Activated naive CD4-positive, alpha-beta T cell treated with Interleukin-2 at 50 U/mL for 16 hours (primary cell): ENCODE measurements around the gene BCL11B.

ENCODE experiments used
- DNase-seq: peaks from one replicate; pipeline ENCODE4 v3.0.0-alpha.2; 2020

The BCL11B gene

GRCh38 chr14:99286761-99287160, 14.8 kb upstream of the BCL11B start:
- no peak for DNase-seq

DNA sequence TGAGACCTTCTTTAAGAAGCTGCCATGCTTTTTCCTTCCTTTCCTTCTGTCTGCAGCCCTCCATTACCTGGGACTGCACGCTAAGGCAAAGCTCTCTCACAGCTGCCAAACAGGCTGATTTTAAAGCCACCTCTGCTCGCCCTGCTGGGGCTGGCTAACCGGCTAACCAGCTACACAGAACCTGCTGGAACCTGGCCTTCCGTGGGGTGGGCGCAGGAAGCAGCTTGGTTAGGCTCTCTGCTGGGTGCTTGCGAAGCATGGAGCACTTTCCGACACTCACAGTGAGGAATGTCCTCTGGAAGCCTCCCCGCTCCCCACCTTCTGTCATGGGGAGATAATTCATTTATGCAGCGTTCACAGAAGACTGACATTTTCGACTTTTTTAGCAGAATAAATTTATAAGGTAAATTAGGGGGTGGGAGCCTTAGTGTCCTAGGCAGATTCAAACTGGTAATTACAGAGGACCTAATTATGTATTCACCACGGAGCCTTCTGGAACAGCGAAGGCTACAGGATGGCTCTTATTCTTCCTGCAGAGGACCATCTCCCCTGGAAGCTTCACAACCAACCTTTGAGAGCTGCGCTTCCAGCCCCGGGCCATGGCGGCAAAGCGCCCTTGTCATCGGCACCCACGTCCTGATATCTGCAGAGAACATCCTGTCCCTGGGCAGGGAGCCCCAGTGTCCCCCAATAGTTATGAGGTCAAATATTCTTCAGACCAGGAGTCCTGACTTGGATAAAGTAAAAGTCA, 12.4 kb upstream of the BCL11B start:
- no peak for DNase-seq

GRCh38 chr14:99282261-99283050, 10.5 kb upstream of the BCL11B start:
- DNase-seq = no peak

DNA sequence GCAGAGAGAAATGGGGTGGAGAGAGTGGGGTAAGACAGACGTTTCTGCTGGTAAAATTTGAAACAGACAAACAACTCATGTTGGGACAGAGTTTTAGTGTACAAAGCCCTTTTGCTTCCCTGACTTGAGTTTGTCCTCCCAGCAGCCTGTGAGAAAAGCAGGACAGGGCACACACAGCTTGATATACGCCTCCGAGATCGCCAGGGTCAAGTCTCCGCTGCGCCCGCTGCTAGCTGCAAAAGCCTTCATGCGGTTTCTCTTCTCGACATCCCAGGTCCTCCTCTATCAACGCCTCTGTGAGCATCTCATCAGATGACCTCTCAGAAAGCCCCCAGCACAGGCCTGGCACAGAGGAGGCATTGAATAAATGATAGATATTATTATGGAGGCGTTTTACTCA, 9.4 kb upstream of the BCL11B start:
- no peak for DNase-seq

GRCh38 chr14:99280852-99281251, 8.9 kb upstream of the BCL11B start:
- DNase-seq = no peak

GRCh38 chr14:99280066-99280731, 8.2 kb upstream of the BCL11B start:
- no peak for DNase-seq

DNA sequence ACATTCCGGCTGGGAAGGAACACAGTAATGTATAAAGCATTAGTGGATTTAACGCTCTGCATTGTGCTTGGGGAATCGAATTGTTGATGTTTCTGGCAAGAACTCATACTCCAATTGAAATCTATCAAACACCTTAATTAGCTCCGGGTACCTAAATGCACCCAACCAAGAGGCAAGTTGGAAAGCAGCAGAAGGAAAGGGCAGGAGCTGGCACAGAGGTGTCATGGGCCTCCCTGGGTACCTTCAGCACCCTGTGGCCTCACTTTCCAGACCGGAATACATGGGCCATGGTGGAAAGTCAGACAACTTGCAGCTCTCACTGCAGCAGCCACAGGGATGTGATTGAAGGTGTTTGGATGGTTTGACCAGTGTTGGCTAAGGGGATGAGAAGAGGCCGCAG, 6.8 kb upstream of the BCL11B start:
- no peak for DNase-seq

- no peak for DNase-seq
These were observed 5.5 kb upstream of the BCL11B start for GRCh38 chr14:99277530-99277929.

GRCh38 chr14:99276482-99276881, 4.5 kb upstream of the BCL11B start:
- no peak for DNase-seq

GRCh38 chr14:99275222-99275584, 3.2 kb upstream of the BCL11B start:
- no peak for DNase-seq

GRCh38 chr14:99274346-99275221, 2.6 kb upstream of the BCL11B start:
- peak; percentile 63 for DNase-seq

DNA sequence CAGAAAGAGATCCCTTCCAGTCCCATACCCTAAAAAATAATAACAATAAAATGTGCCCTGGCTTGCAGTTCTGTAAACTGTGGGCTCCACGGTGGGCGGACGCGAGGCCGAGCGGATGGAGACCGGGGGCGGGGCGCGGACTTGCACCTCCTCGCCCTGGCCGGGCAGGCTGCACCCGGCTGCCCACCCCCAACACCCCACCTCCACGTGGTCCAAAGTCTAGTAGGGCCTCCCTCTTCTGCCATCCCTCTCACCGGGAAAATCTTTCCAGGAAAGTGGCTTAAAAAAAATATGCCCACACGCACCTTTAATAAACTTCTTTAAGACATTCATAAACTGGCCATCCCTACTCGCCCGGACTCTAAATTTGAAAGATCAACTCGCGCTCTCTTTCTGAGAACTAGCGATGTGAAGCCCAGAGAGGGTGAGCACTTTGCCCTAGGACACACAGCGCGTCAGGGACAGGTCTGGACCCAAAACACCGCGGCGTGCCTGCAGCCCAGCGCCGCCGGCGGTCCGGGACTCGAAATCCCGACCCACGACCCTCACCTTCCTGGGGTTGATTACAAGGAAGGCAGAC, 1.9 kb upstream of the BCL11B start:
- DNase-seq = peak; percentile 40

DNA sequence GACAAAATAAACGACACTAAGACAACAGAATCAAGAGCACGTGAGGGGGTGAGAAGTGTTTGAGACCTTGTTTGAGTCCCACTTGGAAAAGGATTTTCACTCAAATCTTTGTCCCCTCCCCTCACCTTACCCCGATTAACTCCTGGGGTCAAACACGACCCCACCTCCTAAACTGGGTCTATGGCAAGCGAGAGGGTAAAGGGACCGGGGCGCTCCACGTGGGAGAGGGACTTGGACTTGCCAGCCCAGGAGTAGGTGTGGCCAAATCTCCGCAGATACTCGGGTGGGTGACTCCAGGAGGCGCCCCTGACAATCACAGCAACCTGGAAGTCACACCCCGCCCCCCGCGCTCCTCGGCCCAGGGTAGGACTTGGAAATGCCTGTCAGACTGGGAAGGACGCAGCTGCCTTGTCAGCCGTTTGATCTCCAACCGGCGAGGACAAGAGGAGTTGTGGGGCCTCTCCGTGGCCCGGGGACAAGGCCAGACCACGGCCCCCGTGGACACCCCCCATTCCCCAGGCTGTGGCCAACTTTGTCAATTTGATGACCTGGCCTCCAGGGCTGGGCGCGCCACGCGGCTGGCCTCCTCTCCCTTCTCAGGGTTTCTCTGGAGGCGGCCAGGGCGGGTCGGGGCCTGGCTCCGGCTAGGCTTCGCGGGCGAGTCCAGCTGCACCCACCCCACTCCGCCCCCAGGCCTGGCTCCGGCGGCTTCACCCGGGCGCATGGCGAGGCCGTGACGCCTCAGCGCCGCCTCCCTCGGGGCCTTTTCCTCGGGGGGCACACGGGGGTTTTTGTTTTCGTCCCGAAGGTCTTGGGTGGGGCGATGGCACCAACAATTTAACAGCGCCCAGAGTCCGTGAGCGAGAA, 1.1 kb upstream of the BCL11B start:
- DNase-seq = peak; percentile 55

- DNase-seq = no peak
These were observed 568 bp upstream of the BCL11B start for GRCh38 chr14:99272632-99272898.

- no peak for DNase-seq
These were observed 616 bp downstream of the BCL11B start for GRCh38 chr14:99271221-99271941.

DNA sequence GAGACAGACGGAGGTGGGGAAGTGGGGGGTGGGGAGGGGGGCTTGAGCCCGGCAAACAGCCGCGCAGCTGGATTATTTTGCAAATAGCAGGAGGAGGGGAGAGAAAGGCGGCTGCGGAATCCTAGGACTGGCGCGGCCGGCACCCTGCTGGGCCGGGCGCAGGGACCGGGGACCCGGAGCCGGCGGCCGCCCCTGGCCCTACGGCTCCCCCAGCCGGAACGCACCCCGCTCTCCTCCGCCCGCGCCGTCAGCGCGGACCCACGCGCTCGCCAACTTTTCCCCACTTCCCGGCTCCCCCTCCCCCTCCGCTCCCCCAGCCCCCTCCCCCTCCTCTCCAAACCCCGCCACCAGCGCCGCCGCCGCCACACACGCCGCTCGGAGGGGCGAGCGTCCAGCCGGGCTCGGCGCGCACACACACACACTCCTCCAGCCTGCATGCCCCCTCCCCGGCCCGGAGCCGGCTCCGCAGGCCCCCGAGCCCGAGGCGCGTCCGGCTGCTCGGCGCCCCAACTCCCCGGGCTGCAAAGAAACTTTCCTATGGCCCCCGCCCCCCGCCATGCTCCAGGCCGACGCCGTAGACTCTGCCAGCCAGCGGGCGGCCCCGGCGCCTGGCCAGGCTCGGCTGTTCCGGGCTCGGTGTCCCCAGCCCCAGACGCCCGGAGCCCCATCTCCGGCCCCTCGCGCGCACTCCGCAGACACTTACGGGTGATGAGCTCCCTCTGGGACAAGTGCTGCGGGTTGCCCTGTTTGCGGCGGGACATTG, 1.4 kb downstream of the BCL11B start:
- DNase-seq = peak; percentile 53

DNA sequence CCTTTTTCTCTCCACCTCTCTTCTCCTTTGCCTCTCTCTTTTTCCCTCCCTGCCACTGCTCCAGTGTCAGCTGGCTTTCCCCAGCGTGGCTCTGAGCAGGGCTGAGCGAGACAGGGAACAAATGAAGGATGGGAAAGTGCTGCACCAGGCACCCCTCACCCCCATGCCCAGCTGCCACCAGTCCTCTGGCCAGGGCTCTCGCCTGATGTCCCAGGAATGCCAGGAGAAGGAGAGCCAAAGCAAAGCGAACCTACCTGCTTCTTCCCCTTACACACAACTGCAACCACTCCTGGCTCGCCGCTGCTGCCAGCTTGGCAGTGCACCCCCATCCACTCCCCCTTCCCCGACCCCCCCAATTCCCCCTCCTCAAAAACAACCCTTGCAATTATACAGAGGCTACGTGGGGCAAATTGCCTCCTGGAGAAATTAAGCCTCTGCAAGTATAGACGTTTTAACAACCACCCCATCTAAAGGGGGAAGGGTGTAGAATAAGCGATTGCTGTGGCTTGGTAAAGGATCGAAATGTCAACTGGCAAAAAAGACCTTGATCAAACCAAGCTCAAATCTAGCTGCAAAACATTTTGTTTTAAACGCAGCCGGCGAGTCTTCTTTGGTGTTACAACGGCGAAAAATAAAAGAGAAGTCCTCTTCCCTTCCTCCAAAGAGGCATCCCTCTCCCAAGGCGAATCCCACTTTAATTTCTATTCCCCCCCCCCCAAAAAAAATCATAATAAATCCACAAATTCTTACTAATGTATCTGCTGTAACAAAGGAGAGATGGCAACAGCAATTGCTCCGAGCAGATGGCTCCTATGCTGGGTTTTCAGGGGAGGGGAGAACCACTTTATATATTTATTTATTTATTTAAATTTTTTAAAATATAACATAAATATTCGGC, 2.9 kb downstream of the BCL11B start:
- no peak for DNase-seq

- DNase-seq = peak; percentile 42
These were observed 3.9 kb downstream of the BCL11B start for GRCh38 chr14:99267837-99268781.
